Effector memory CD4-positive, alpha-beta T cell (primary cell): ENCODE results near the gene SLC6A12.

Source experiments
- DNase-seq, 3 donors: peaks; one replicate each; pipeline ENCODE4 v3.0.0-alpha.2; 2020
- H3K27ac ChIP-seq: 2 replicates; pipeline ENCODE4 v1.7.0; 2013; ENCODE audit warnings: mild to moderate bottlenecking, low read length, moderate library complexity; ENCODE audit not compliant: insufficient read depth, poor library complexity, severe bottlenecking
- H3K27me3 ChIP-seq: replicated peaks from 2 replicates; pipeline ENCODE4 v1.7.0; 2013; ENCODE audit warnings: mild to moderate bottlenecking, low read length; ENCODE audit not compliant: insufficient read depth, control insufficient read depth, poor library complexity, severe bottlenecking
- H3K36me3 ChIP-seq: 2 replicates; pipeline ENCODE4 v1.7.0; 2013; ENCODE audit warnings: mild to moderate bottlenecking, low read length, moderate library complexity; ENCODE audit not compliant: control insufficient read depth, insufficient read depth
- H3K4me1 ChIP-seq: 2 replicates; pipeline ENCODE4 v1.7.0; 2013; ENCODE audit warnings: low read length, mild to moderate bottlenecking; ENCODE audit not compliant: control insufficient read depth, insufficient read depth, poor library complexity, severe bottlenecking
- H3K4me3 ChIP-seq: 2 replicates; pipeline ENCODE4 v1.7.0; 2013; ENCODE audit warnings: low read length, low read depth, mild to moderate bottlenecking; ENCODE audit not compliant: insufficient read depth, poor library complexity, severe bottlenecking
- H3K9me3 ChIP-seq: 2 replicates; pipeline ENCODE4 v1.7.0; 2013; ENCODE audit warnings: mild to moderate bottlenecking, low read length, moderate library complexity; ENCODE audit not compliant: control insufficient read depth

The SLC6A12 gene

GRCh38 chr12:157644-158043, 56.3 kb downstream of the SLC6A12 start:
- H3K4me3 ChIP-seq, result no peak overlapping the region
- no peak overlapping the region for H3K27ac ChIP-seq
- H3K27me3 ChIP-seq, result no peaks in the 10 kb centered on the region
- no peaks in the 10 kb centered on the region for H3K36me3 ChIP-seq
- no peaks in the 10 kb centered on the region for H3K4me1 ChIP-seq
- DNase-seq, result no peak
- no peaks in the 10 kb centered on the region for H3K9me3 ChIP-seq

GRCh38 chr12:156945-157344, 57.0 kb downstream of the SLC6A12 start:
- H3K27me3 ChIP-seq, result no peaks in the 10 kb centered on the region
- DNase-seq, result no peak

GRCh38 chr12:155646-156045, 58.3 kb downstream of the SLC6A12 start:
- Histone ChIP-seq H3K4me3 (no peak overlapping the region), H3K36me3 (no peaks in the 10 kb centered on the region), H3K9me3 (no peaks in the 10 kb centered on the region), H3K4me1 (no peaks in the 10 kb centered on the region), H3K27me3 (no peaks in the 10 kb centered on the region), H3K27ac (no peak overlapping the region)
- DNase-seq, result no peak

More at GRCh38 chr12:156945-157344, 57.0 kb downstream of the SLC6A12 start:
- H3K9me3 ChIP-seq, result no peaks in the 10 kb centered on the region
- H3K4me1 ChIP-seq, result no peaks in the 10 kb centered on the region
- no peak overlapping the region for H3K4me3 ChIP-seq
- no peak overlapping the region for H3K27ac ChIP-seq
- no peaks in the 10 kb centered on the region for H3K36me3 ChIP-seq

GRCh38 chr12:155006-155405, 59.0 kb downstream of the SLC6A12 start:
- Histone ChIP-seq H3K36me3 (no peaks in the 10 kb centered on the region), H3K4me1 (no peaks in the 10 kb centered on the region), H3K9me3 (no peaks in the 10 kb centered on the region), H3K4me3 (no peak overlapping the region), H3K27ac (no peak overlapping the region), H3K27me3 (no peaks in the 10 kb centered on the region)
- DNase-seq, result no peak

GRCh38 chr12:154058-154457, 59.9 kb downstream of the SLC6A12 start:
- no peaks in the 10 kb centered on the region for H3K36me3 ChIP-seq
- H3K27ac ChIP-seq, result no peak overlapping the region
- DNase-seq, result no peak
- no peaks in the 10 kb centered on the region for H3K27me3 ChIP-seq
- no peak overlapping the region for H3K4me3 ChIP-seq
- no peaks in the 10 kb centered on the region for H3K4me1 ChIP-seq
- H3K9me3 ChIP-seq, result no peaks in the 10 kb centered on the region

DNA sequence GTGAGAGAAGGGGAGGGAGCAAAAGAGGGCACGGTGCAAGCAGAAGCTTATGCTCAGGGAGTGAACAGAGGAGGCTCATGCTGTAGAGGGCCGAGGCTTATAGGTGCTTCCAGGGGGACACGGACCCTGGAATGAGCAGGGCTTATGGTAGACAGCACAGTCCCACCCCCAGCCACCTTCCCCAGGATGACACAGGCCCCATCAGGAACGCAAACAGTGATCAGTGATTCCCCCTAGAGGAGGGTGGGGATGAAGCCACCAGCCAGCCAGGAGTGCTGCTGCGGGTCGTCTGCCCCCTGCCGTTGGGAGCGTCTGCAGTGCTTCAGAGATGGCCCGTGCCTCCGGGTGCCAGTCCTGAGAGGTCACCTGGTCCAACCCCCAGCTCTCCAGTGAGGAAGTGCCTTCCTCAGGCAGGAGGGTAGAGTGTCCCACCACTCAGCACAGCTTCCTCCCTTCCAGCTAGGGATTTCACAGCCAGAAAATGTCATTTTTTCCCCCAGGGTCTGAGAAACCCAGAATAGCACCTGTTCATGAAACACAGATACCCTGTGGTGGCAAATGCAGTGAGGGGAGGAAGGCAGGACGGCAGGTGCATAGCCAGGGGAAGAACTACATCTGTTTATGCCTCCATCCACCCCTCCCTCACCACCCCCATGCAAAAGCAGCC, 60.7 kb downstream of the SLC6A12 start:
- Histone ChIP-seq H3K9me3 (no peaks in the 10 kb centered on the region), H3K36me3 (no peaks in the 10 kb centered on the region), H3K27me3 (no peaks in the 10 kb centered on the region), H3K4me3 (no peak overlapping the region), H3K27ac (no peak overlapping the region), H3K4me1 (no peaks in the 10 kb centered on the region)
- DNase-seq, result peak in 2 of 3 donors; percentile 2 to 4

GRCh38 chr12:152440-152839, 61.5 kb downstream of the SLC6A12 start:
- Histone ChIP-seq H3K4me3 (no peak overlapping the region), H3K9me3 (no peaks in the 10 kb centered on the region), H3K27ac (no peak overlapping the region), H3K27me3 (no peaks in the 10 kb centered on the region), H3K36me3 (no peaks in the 10 kb centered on the region), H3K4me1 (no peaks in the 10 kb centered on the region)
- no peak for DNase-seq

- H3K27me3 ChIP-seq, result no peaks in the 10 kb centered on the region
- no peak for DNase-seq
- H3K9me3 ChIP-seq, result no peaks in the 10 kb centered on the region
- no peak overlapping the region for H3K27ac ChIP-seq
- H3K4me3 ChIP-seq, result no peak overlapping the region
- H3K36me3 ChIP-seq, result no peaks in the 10 kb centered on the region
- H3K4me1 ChIP-seq, result no peaks in the 10 kb centered on the region
These were observed 62.4 kb downstream of the SLC6A12 start for GRCh38 chr12:151579-151978.

GRCh38 chr12:148676-149416, 65.1 kb downstream of the SLC6A12 start:
- Histone ChIP-seq H3K36me3 (no peaks in the 10 kb centered on the region), H3K27me3 (no peaks in the 10 kb centered on the region), H3K9me3 (no peaks in the 10 kb centered on the region), H3K4me3 (no peak overlapping the region), H3K27ac (no peak overlapping the region), H3K4me1 (no peaks in the 10 kb centered on the region)
- DNase-seq, result no peak

GRCh38 chr12:147242-147641, 66.7 kb downstream of the SLC6A12 start:
- Histone ChIP-seq H3K4me3 (no peak overlapping the region), H3K9me3 (no peaks in the 10 kb centered on the region), H3K4me1 (no peaks in the 10 kb centered on the region), H3K27ac (no peak overlapping the region), H3K27me3 (no peaks in the 10 kb centered on the region), H3K36me3 (no peaks in the 10 kb centered on the region)
- DNase-seq, result no peak
